Neuronal stem cell (in vitro differentiated cells): ENCODE measurements around the gene SHE.

Experiments used
- DNase-seq: peaks from one replicate; pipeline ENCODE4 v3.0.0-alpha.2; 2013; ENCODE audit warnings: low spot score
- H2AFZ ChIP-seq: one replicate; pipeline ENCODE4 v1.6.1; 2013; ENCODE audit warnings: mild to moderate bottlenecking, low read length, inconsistent platforms
- H2AK5ac ChIP-seq: 2 replicates; pipeline ENCODE4 v1.6.1; 2013; ENCODE audit warnings: low read depth, mild to moderate bottlenecking, inconsistent platforms, low read length, moderate library complexity, mixed read lengths
- H2BK120ac ChIP-seq: 2 replicates; pipeline ENCODE4 v1.6.1; 2013; ENCODE audit warnings: low read depth, mild to moderate bottlenecking, inconsistent platforms, low read length, moderate library complexity, mixed read lengths
- H2BK12ac ChIP-seq: one replicate; pipeline ENCODE4 v1.6.1; 2013; ENCODE audit warnings: low read length, inconsistent platforms
- H2BK15ac ChIP-seq: 2 replicates; pipeline ENCODE4 v1.6.1; 2013; ENCODE audit warnings: mild to moderate bottlenecking, low read length, inconsistent platforms, mixed read lengths
- H2BK5ac ChIP-seq: one replicate; pipeline ENCODE4 v1.6.1; 2013; ENCODE audit warnings: inconsistent platforms, mild to moderate bottlenecking, low read length, moderate library complexity
- H3K14ac ChIP-seq: one replicate; pipeline ENCODE4 v1.6.1; 2013; ENCODE audit warnings: low read length, inconsistent platforms
- H3K18ac ChIP-seq: 2 replicates; pipeline ENCODE4 v1.6.1; 2013; ENCODE audit warnings: low read length, inconsistent platforms
- H3K23ac ChIP-seq: 2 replicates; pipeline ENCODE4 v1.6.1; 2013; ENCODE audit warnings: low read depth, mild to moderate bottlenecking, mixed read lengths, low read length, inconsistent platforms; ENCODE audit not compliant: poor library complexity
- H3K27ac ChIP-seq: replicated peaks from 3 replicates; pipeline ENCODE4 v1.5.1; 2013; ENCODE audit warnings: low read length, inconsistent platforms
- H3K27me3 ChIP-seq, 3 experiments: 2 replicates each; pipeline ENCODE4 v1.6.1; 2013; ENCODE audit warnings: low read length in 3 of 3, mild to moderate bottlenecking in 2 of 3, inconsistent platforms in 1 of 3, low read depth in 1 of 3, mixed read lengths in 1 of 3, moderate library complexity in 1 of 3; ENCODE audit not compliant: control insufficient read depth in 3 of 3, insufficient read depth in 3 of 3
- H3K36me3 ChIP-seq, 2 donors: replicated peaks in 1 of 2; 2 replicates each; pipeline ENCODE4 v1.6.1; 2013; ENCODE audit warnings: low read length in 2 of 2; ENCODE audit not compliant: control insufficient read depth in 2 of 2, insufficient read depth in 2 of 2
- H3K4ac ChIP-seq: 2 replicates; pipeline ENCODE4 v1.6.1; 2013; ENCODE audit warnings: inconsistent platforms, mild to moderate bottlenecking, low read length, moderate library complexity
- H3K4me1 ChIP-seq, 2 donors: 1 replicate in 1 of 2; 2 replicates in 1 of 2; pipeline ENCODE4 v1.6.1; 2013; ENCODE audit warnings: low read length in 2 of 2, low read depth in 1 of 2; ENCODE audit not compliant: control insufficient read depth in 2 of 2, insufficient read depth in 1 of 2
- H3K4me2 ChIP-seq: one replicate; pipeline ENCODE4 v1.6.1; 2013; ENCODE audit warnings: mild to moderate bottlenecking, low read length, inconsistent platforms; ENCODE audit not compliant: insufficient read depth, poor library complexity, severe bottlenecking
- H3K4me3 ChIP-seq, 2 donors: 2 replicates each; pipeline ENCODE4 v1.5.1; 2013; ENCODE audit warnings: low read length in 2 of 2, mild to moderate bottlenecking in 2 of 2, inconsistent platforms in 1 of 2, moderate library complexity in 1 of 2
- H3K79me1 ChIP-seq: one replicate; pipeline ENCODE4 v1.6.1; 2013; ENCODE audit warnings: low read depth, mild to moderate bottlenecking, inconsistent platforms, low read length, moderate library complexity
- H3K9ac ChIP-seq: one replicate; pipeline ENCODE4 v1.6.1; 2013; ENCODE audit warnings: mild to moderate bottlenecking, low read depth, low read length, inconsistent platforms; ENCODE audit not compliant: poor library complexity
- H3K9me3 ChIP-seq, 2 donors: replicated peaks in 1 of 2; 2 replicates each; pipeline versions ENCODE3 to v1.6.1; 2013; ENCODE audit warnings: low read length in 2 of 2, mild to moderate bottlenecking in 2 of 2, inconsistent platforms in 1 of 2, low read depth in 1 of 2, mixed read lengths in 1 of 2, moderate library complexity in 1 of 2; ENCODE audit not compliant: control insufficient read depth in 2 of 2, insufficient read depth in 1 of 2
- H4K8ac ChIP-seq: one replicate; pipeline ENCODE4 v1.6.1; 2013; ENCODE audit warnings: low read depth, mild to moderate bottlenecking, inconsistent platforms, low read length, moderate library complexity
- H4K91ac ChIP-seq: one replicate; pipeline ENCODE4 v1.6.1; 2013; ENCODE audit warnings: low read length, low read depth, mild to moderate bottlenecking, inconsistent platforms; ENCODE audit not compliant: poor library complexity
- WGBS, 2 donors: extraction: QIAGEN DNeasy Blood & Tissue Kit; methylation state at CpG; one replicate each; pipeline ENCODE4 v1.1.7; 2013; ENCODE audit warnings: missing lambda C conversion rate in 2 of 2, mixed read lengths in 1 of 2; ENCODE audit not compliant: insufficient read length in 2 of 2, insufficient replicate concordance in 1 of 2; ENCODE audit errors: extremely low coverage in 2 of 2; 5-methylcytosine and 5-hydroxymethylcytosine counted together

The SHE gene

DNA sequence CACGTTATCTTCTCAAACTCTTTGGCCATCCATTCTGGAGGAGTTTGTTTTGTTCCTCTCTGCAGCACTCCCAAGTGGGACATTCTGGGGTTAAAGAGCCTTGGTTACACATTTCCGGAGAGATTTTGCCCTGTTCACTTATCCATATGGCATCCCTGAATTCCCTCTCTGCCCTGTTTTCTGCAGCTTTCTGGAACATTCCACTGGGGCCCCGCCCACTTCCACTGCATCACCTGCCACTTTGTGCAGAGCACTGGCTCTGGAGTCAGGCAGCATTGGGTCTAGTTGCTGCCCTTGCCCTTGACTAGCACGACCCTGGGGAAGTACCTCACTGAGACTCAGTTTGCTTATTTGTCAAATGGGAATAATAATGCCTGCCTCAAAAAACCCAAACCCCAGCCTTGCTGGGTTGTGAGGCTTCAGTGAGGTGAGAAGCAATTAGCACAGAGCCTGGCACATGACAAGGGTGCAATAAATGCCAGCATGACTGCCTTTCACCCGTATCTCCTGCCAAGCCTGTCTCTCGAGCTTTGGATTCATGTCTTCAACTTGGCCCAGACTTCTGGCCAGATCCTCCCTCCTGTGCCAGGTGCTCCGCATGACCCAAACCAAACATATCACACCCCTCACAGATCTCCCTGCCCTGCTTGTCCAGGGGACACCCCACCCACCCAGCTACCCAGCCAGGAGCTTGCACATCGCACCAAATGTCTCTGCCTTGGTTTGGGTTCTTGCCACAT is 58.8 kb downstream of the SHE start:
- Histone ChIP-seq H3K79me1 (no peaks in the 10 kb centered on the region), H3K9ac (no peak overlapping the region), H3K9me3 (no peaks in the 10 kb centered on the region), H3K18ac (no peak overlapping the region), H3K27me3 (no peaks in the 10 kb centered on the region), H2AFZ (no peak overlapping the region), H4K91ac (no peak overlapping the region), H2BK15ac (no peak overlapping the region), H3K4me1 (peaks cover 2 to 5% of the 10 kb centered on the region in 2 donors), H4K8ac (no peak overlapping the region), H2BK5ac (peak overlapping the region; percentile 54), H3K4me2 (no peak overlapping the region), H3K36me3 (no peaks in the 10 kb centered on the region), H3K23ac (no peak overlapping the region), H2BK120ac (no peak overlapping the region), H3K27ac (no peak overlapping the region), H2BK12ac (no peak overlapping the region), H2AK5ac (no peak overlapping the region), H3K4me3 (no peak overlapping the region), H3K14ac (no peak overlapping the region), H3K4ac (no peak overlapping the region)
- no CpG with 5 or more reads among the region's 8 CpGs for WGBS, 2 donors
- DNase-seq = no peak

- Histone ChIP-seq H3K9me3 (no peaks in the 10 kb centered on the region), H3K4ac (no peak overlapping the region), H3K23ac (no peak overlapping the region), H4K91ac (no peak overlapping the region), H3K9ac (no peak overlapping the region), H4K8ac (peak overlapping the region; percentile 52), H3K79me1 (no peaks in the 10 kb centered on the region), H3K36me3 (no peaks in the 10 kb centered on the region), H3K4me1 (peaks cover 0 to 5% of the 10 kb centered on the region in 2 donors), H2BK120ac (no peak overlapping the region), H3K4me3 (no peak overlapping the region), H3K27ac (no peak overlapping the region), H3K27me3 (no peaks in the 10 kb centered on the region), H2AFZ (peak overlapping the region; percentile 2), H2BK15ac (no peak overlapping the region), H3K18ac (no peak overlapping the region), H3K14ac (no peak overlapping the region), H3K4me2 (no peak overlapping the region), H2BK12ac (no peak overlapping the region), H2BK5ac (no peak overlapping the region), H2AK5ac (no peak overlapping the region)
- no CpG with 5 or more reads among the region's 13 CpGs for WGBS, 2 donors
- DNase-seq = no peak
Measured at GRCh38 chr1:154442006-154442740, 60.0 kb downstream of the SHE start.

GRCh38 chr1:154441241-154441888 is 60.8 kb downstream of the SHE start:
- Histone ChIP-seq H3K23ac (no peak overlapping the region), H2AK5ac (no peak overlapping the region), H3K4me1 (peaks cover 0 to 5% of the 10 kb centered on the region in 2 donors), H4K8ac (no peak overlapping the region), H3K4me3 (no peak overlapping the region), H3K9ac (no peak overlapping the region), H4K91ac (no peak overlapping the region), H3K18ac (no peak overlapping the region), H3K27me3 (no peaks in the 10 kb centered on the region), H3K4ac (no peak overlapping the region), H3K27ac (no peak overlapping the region), H3K36me3 (no peaks in the 10 kb centered on the region), H2BK5ac (no peak overlapping the region), H2BK12ac (no peak overlapping the region), H2BK120ac (no peak overlapping the region), H2AFZ (no peak overlapping the region), H3K14ac (no peak overlapping the region), H3K9me3 (no peaks in the 10 kb centered on the region), H3K4me2 (no peak overlapping the region), H3K79me1 (no peaks in the 10 kb centered on the region), H2BK15ac (no peak overlapping the region)
- no CpG with 5 or more reads among the region's 8 CpGs for WGBS, 2 donors
- no peak for DNase-seq
